Measurements from ENCODE around the gene SERPINA3.

DNA sequence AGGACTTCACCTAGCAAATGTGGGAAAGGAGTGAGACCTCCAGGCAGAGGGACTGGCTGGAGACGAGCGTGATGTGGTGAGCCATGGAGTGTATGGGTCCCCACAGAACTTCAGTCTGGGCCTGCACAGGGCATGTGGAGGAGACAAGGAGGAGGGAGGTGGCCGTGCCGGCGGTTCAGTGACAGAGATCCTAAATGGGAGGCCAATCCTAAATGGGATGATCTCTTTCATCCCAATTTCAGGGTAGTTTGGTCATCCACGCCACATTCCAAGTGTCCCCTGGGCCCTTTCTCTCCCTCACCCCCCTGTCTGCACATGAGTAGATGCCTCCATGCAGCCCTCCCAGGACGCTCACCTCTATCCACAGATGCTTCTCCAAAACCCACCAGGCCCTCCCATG lies 17.8 kb upstream of the SERPINA3 start:
- TF ChIP-seq, protein P1, sequence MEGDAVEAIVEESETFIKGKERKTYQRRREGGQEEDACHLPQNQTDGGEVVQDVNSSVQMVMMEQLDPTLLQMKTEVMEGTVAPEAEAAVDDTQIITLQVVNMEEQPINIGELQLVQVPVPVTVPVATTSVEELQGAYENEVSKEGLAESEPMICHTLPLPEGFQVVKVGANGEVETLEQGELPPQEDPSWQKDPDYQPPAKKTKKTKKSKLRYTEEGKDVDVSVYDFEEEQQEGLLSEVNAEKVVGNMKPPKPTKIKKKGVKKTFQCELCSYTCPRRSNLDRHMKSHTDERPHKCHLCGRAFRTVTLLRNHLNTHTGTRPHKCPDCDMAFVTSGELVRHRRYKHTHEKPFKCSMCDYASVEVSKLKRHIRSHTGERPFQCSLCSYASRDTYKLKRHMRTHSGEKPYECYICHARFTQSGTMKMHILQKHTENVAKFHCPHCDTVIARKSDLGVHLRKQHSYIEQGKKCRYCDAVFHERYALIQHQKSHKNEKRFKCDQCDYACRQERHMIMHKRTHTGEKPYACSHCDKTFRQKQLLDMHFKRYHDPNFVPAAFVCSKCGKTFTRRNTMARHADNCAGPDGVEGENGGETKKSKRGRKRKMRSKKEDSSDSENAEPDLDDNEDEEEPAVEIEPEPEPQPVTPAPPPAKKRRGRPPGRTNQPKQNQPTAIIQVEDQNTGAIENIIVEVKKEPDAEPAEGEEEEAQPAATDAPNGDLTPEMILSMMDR (conservative IDR thresholded peaks at IDR 0.05; ENCODE audit: low read depth, low read length), result no peak
- no peak for TF ChIP-seq EZH2phosphoT487 (IDR thresholded peaks at IDR 0.05; ENCODE audit: borderline replicate concordance, low read length)
